ENCODE results near the gene SETSIP.

DNA sequence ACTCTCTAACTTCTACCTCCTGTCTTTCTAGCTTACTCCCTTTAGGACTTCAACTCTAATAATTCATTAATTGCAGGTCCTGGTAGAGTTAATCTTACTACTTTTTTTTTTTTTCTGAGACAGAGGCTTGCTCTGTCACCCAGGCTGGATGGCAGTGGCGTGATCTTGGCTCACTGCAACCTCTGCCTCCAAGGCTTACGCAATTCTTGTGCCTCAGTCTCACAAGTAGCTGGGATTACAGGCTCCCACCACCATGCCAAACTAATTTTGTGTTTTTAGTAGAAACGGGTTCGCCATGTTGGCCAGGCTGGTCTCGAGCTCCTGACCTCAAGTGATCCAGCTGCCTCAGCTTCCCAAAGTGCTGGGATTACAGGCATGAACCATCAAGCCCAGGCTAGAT lies 20.7 kb upstream of the SETSIP start:
- TF ChIP-seq CTCF (IDR thresholded peaks at IDR 0.05; ENCODE audit: low read depth, low read length, missing input control) (no peak), FOXA2 (IDR thresholded peaks at IDR 0.05) (no peak), RAD21 (IDR thresholded peaks at IDR 0.05) (no peak), YY1 (IDR thresholded peaks at IDR 0.05) (no peak), RXRA (IDR thresholded peaks at IDR 0.05) (no peak)
